HG02610 (cell line): ENCODE results near the gene NIT2.

Source experiments
- ATAC-seq: cut with Tn5 transposase; IDR thresholded peaks from one replicate; pipeline ENCODE4 v1.9.1; 2021; ENCODE audit warnings: mild to moderate bottlenecking, moderate library complexity; ENCODE audit not compliant: unreplicated experiment

Gene NIT2

DNA sequence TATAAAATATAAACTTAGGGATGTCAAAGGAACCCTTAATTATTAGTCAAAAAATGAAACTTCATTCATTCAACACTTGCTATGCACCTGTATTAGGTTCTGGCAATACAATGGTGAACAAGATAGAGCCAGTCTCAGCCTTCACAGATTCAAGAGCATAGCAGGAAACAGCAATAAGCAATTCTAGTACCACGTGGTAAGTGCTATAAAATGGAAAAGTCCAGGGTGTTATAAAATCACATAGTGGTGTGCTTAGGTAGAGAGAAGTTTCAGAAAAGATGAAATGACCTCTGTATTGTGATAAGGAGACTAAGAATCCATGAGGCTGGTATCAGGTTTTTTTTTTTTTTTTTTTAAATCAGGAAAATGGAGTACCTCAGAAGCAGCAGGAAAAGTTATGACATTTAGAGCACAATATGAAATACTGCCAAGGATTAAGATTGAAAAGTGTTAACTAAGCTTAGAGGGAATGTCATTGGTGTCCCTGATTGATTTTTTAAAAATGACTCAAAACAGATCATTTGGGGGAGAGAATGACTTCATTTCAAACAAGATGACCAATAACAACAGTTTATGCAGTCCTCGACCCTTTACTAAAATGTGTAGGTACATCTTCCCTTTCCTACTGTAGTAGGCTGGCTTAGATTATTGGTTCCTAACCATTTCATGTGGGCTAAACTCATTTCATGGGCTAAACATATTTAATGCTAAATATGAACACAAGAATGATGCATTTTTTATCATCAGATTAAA is 61.3 kb downstream of the NIT2 start:
- ATAC-seq, result no peak

DNA sequence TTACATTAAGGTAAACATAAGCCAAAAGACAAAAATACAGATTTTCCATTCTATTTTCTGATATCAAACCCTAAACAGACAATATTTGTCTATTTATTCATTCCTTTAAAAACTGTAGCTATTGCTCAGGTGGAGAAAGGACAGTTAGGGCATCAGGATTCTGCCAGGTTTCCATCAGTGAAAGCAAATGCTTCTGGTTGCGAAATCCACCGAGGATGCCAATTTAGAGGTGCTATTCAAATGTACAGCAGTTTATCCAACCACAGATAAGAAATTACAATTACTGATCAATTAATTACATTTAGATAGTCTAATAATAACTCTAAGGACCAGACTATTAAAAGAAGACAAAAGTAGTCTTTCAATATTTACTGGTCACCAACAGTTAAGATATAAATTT is 62.4 kb downstream of the NIT2 start:
- ATAC-seq, result no peak

GRCh38 chr3:100399341-100400071 is 64.9 kb downstream of the NIT2 start:
- ATAC-seq, result no peak

DNA sequence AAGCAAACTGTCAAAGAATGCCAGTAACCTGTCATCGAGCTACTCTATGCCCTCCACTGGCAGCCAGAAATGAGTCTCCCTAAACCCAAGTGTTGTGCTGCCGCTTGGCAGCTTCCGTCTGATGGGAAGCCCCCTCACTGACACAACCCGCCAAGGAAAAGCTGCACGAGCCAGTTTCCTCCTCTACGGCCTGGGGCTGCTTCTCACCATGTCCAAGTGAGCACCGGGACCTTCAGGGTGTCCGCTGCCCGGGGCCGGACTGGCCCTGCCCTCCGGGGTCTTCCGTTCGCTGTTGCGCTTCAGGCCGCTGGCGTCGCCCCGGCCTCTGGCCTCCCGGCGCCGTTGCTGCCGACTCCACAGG is 65.8 kb downstream of the NIT2 start:
- ATAC-seq, result peak; percentile 19

GRCh38 chr3:100400780-100401673 is 66.5 kb downstream of the NIT2 start, which contains the start of the genes LNP1 and TOMM70:
LNP1 (plus strand) TSS chr3:100401539; CDS start chr3:100429730, 28,191 bp downstream.
TOMM70 (minus strand) TSS chr3:100401089; CDS start chr3:100400949, 140 bp downstream.
- peak; percentile 90 for ATAC-seq

DNA sequence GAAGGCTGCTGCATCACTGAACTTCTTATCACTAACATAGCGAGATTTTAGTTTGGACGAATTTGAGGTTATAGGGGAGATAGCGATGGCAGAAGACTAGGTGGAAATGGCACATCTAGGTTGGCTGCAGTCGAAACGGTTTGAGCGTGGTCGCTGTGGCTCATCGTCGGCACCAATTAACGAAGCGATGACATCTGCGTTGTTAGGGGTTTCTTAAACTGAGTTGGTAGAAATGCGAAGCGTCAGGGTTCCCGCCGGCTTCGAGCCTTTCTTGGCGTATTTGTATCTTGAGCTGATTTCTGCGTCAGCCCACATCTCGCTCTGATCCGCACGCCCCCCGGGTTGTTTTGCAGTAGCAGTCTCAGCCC is 67.1 kb downstream of the NIT2 start:
- ATAC-seq, result peak; percentile 12

DNA sequence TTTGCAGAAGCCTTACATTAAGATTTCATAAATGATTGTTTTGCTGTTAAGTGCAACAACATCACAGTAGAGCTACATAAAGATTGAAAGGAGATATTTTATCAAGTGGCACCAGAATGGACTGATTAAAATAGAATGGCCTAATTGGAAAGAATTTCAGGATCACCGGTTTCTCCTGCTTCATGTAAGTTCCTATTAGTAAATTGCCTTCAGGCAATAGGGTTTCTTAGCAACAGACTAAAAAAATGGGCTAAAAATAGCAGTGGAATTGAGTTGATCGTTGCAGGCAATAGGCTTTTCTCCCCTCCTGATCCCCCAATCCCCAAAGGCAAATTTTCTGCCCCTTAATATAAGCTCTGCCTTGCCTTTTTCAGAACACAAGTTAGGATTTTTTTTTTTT is 67.7 kb downstream of the NIT2 start:
- no peak for ATAC-seq

- ATAC-seq, result no peak
These were observed 68.3 kb downstream of the NIT2 start for GRCh38 chr3:100402891-100403290.

- ATAC-seq, result no peak
These were observed 69.0 kb downstream of the NIT2 start for GRCh38 chr3:100403362-100404249.

DNA sequence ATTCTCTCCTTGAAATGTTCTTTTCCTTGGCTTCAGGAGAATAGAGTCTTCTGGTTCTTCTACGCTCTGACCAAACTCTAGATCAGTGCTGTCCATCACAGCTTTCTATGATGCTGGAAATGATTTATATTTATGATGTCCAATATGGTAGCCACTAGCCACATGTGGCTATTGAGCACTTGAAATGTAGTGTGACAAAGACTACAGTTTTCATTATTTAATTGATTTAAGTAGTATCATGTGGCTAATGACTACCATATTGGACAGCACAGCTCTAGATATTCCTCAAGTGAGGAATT is 69.6 kb downstream of the NIT2 start:
- ATAC-seq, result no peak

DNA sequence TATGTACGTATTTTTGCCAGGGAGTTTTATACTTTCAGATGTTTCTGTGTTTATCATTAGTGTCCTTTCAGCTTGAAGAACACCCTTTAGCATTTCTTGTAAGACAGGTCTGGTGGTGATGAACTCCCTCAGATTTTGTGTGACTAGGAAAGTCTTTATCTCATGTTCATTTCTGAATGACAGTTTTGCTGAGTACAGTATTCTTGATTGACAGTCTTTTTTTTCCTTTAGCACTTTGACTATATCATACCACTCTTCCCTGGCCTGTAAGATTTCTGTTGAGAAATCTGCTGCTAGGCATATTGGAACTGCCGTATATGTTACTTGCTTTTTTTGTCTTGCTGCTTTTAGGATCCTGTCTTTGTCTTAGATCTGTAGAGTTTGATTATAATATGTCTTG is 72.6 kb downstream of the NIT2 start:
- ATAC-seq, result no peak

- no peak for ATAC-seq
These were observed 73.5 kb downstream of the NIT2 start for GRCh38 chr3:100407977-100408532.
